ENCODE results near the gene IKZF4.

DNA sequence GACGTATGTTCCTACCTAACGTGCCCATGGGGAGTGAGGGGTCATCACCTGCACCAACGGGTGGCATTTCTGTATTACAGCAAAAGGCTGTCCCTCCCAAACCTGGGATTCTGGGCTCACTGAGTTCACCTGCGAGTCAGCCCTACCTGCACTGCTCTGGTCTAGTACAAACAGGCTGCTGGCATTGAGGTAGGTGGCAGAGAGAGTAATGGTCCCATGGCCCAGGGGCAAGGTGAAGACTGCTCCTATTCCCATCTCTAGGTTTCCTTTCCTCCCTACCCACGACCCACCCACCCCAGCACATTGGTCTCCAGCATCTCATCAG is 23.3 kb upstream of the IKZF4 start:
- no peak for TF ChIP-seq RAD21 (IDR thresholded peaks at IDR 0.05; ENCODE audit: low read depth)
- TF ChIP-seq POLR2A (IDR thresholded peaks at IDR 0.05; ENCODE audit: borderline replicate concordance, extremely low read depth, insufficient read depth, insufficient read length) = no peak
- TF ChIP-seq, protein P1, sequence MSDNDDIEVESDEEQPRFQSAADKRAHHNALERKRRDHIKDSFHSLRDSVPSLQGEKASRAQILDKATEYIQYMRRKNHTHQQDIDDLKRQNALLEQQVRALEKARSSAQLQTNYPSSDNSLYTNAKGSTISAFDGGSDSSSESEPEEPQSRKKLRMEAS (IDR thresholded peaks at IDR 0.05) = no peak
- no peak for TF ChIP-seq REST (IDR thresholded peaks at IDR 0.05; ENCODE audit: low read depth)
- TF ChIP-seq SIN3A (IDR thresholded peaks at IDR 0.05; ENCODE audit: low read depth) = no peak
- TF ChIP-seq POLR2AphosphoS5 (IDR thresholded peaks at IDR 0.05; ENCODE audit: low read depth, low read length) = no peak
- TF ChIP-seq CTCF (IDR thresholded peaks at IDR 0.05 in 2 of 3, conservative IDR thresholded peaks at IDR 0.05 in 1 of 3; ENCODE audit: borderline replicate concordance in 1 of 3, insufficient read depth in 1 of 3, low read depth in 2 of 3, low read length in 2 of 3) = no peak
- TF ChIP-seq EZH2phosphoT487 (IDR thresholded peaks at IDR 0.05; ENCODE audit: borderline replicate concordance) = no peak

All from HCT116 (cell line).